Measurements from ENCODE around the gene MAGEB4.

Gene MAGEB4

GRCh38 chrX:30283456-30284200 lies 41.8 kb downstream of the MAGEB4 start:
- no peak for DNase-seq
